B cell (primary cell): ENCODE results near the gene ITGB6.

ENCODE experiments used
- CTCF ChIP-seq: fragments of 200-600 bp; IDR thresholded peaks from one replicate; pipeline ENCODE4 v1.8.0; 2022; ENCODE audit warnings: antibody characterized with exemption, mild to moderate bottlenecking
- EZH2 ChIP-seq: IDR thresholded peaks from 2 replicates; pipeline ENCODE4 v1.6.1; 2012; ENCODE audit warnings: borderline replicate concordance, low read depth, mild to moderate bottlenecking, moderate library complexity, low read length; ENCODE audit not compliant: insufficient read depth, poor library complexity, severe bottlenecking

GRCh38 chr2:160139350-160139749 lies 60.7 kb downstream of the ITGB6 start:
- TF ChIP-seq CTCF (no peak), EZH2 (no peak)
